Mucosa of rectum (tissue), 2 donors: ENCODE measurements around the gene CADPS2.
"Not testable (repeated sequence)": the region's sequence is repeated elsewhere in the genome, so short reads cannot be mapped to it uniquely, and the experiment has no call there.

Source experiments
- H3K27ac ChIP-seq, 2 donors: one replicate each; pipeline ENCODE4 v1.7.0; 2013; ENCODE audit warnings: inconsistent platforms in 2 of 2, low read depth in 2 of 2, low read length in 2 of 2
- H3K27me3 ChIP-seq, 2 donors: one replicate each; pipeline ENCODE4 v1.7.0; 2013; ENCODE audit warnings: low read length in 2 of 2; ENCODE audit not compliant: control insufficient read depth in 2 of 2, insufficient read depth in 2 of 2
- H3K36me3 ChIP-seq, 2 donors: one replicate each; pipeline ENCODE4 v1.7.0; 2013; ENCODE audit warnings: low read length in 2 of 2; ENCODE audit not compliant: control insufficient read depth in 2 of 2, insufficient read depth in 2 of 2
- H3K4me1 ChIP-seq, 2 donors: one replicate each; pipeline ENCODE4 v1.7.0; 2013; ENCODE audit warnings: low read length in 2 of 2, mild to moderate bottlenecking in 1 of 2; ENCODE audit not compliant: control insufficient read depth in 2 of 2, insufficient read depth in 2 of 2
- H3K4me3 ChIP-seq, 2 donors: one replicate each; pipeline ENCODE4 v1.7.0; 2013; ENCODE audit warnings: low read length in 2 of 2
- H3K9ac ChIP-seq, 2 donors: one replicate each; pipeline ENCODE4 v1.7.0; 2013; ENCODE audit warnings: low read length in 2 of 2, low read depth in 1 of 2, mild to moderate bottlenecking in 1 of 2
- H3K9me3 ChIP-seq, 2 donors: one replicate each; pipeline ENCODE4 v1.7.0; 2013; ENCODE audit warnings: low read length in 2 of 2; ENCODE audit not compliant: control insufficient read depth in 2 of 2
- donor health status: healthy.
- donor health status: Normal muscosa, but diverticular disease.

The CADPS2 gene

GRCh38 chr7:122658856-122659255 lies 227.4 kb downstream of the CADPS2 start:
- Histone ChIP-seq H3K4me3 (no peak overlapping the region), H3K27ac (no peak overlapping the region), H3K9me3 (no peaks in the 10 kb centered on the region), H3K9ac (no peak overlapping the region), H3K36me3 (no peaks in the 10 kb centered on the region), H3K27me3 (no peaks in the 10 kb centered on the region), H3K4me1 (no peaks in the 10 kb centered on the region)

- Histone ChIP-seq H3K9me3 (no peaks in the 10 kb centered on the region), H3K27me3 (no peaks in the 10 kb centered on the region), H3K9ac (no peak overlapping the region), H3K36me3 (no peaks in the 10 kb centered on the region), H3K4me3 (no peak overlapping the region), H3K27ac (no peak overlapping the region), H3K4me1 (no peaks in the 10 kb centered on the region)
Observed at GRCh38 chr7:122653685-122654084, 232.6 kb downstream of the CADPS2 start.

GRCh38 chr7:122652876-122653275 lies 233.4 kb downstream of the CADPS2 start:
- Histone ChIP-seq H3K9me3 (no peaks in the 10 kb centered on the region), H3K36me3 (no peaks in the 10 kb centered on the region), H3K27me3 (no peaks in the 10 kb centered on the region), H3K4me3 (no peak overlapping the region), H3K4me1 (no peaks in the 10 kb centered on the region), H3K9ac (no peak overlapping the region), H3K27ac (no peak overlapping the region)

- no peak overlapping the region for H3K4me3 ChIP-seq
- H3K9me3 ChIP-seq: no peaks in the 10 kb centered on the region
- H3K27me3 ChIP-seq: no peaks in the 10 kb centered on the region
- no peak overlapping the region for H3K9ac ChIP-seq
- no peaks in the 10 kb centered on the region for H3K4me1 ChIP-seq
- no peak overlapping the region for H3K27ac ChIP-seq
- no peaks in the 10 kb centered on the region for H3K36me3 ChIP-seq
Observed at GRCh38 chr7:122651451-122651850, 234.8 kb downstream of the CADPS2 start.

- Histone ChIP-seq H3K27me3 (no peaks in the 10 kb centered on the region), H3K9me3 (no peaks in the 10 kb centered on the region), H3K4me1 (no peaks in the 10 kb centered on the region), H3K4me3 (no peak overlapping the region), H3K9ac (no peak overlapping the region), H3K36me3 (no peaks in the 10 kb centered on the region), H3K27ac (no peak overlapping the region)
Observed at GRCh38 chr7:122643250-122643649, 243.0 kb downstream of the CADPS2 start.

GRCh38 chr7:122638459-122638858 lies 247.8 kb downstream of the CADPS2 start:
- Histone ChIP-seq H3K4me1 (no peaks in the 10 kb centered on the region), H3K9me3 (no peaks in the 10 kb centered on the region), H3K27ac (no peak overlapping the region), H3K27me3 (no peaks in the 10 kb centered on the region), H3K9ac (no peak overlapping the region), H3K36me3 (no peaks in the 10 kb centered on the region), H3K4me3 (no peak overlapping the region)

GRCh38 chr7:122637784-122638183 lies 248.5 kb downstream of the CADPS2 start:
- Histone ChIP-seq H3K4me1 (no peaks in the 10 kb centered on the region), H3K4me3 (no peak overlapping the region), H3K36me3 (no peaks in the 10 kb centered on the region), H3K9me3 (no peaks in the 10 kb centered on the region), H3K27ac (no peak overlapping the region), H3K27me3 (no peaks in the 10 kb centered on the region), H3K9ac (no peak overlapping the region)

- H3K27ac ChIP-seq, H3K9me3 ChIP-seq, H3K4me3 ChIP-seq, H3K4me1 ChIP-seq, H3K9ac ChIP-seq, H3K36me3 ChIP-seq, H3K27me3 ChIP-seq: not testable (repeated sequence)
Observed at GRCh38 chr7:122635481-122635880, 250.8 kb downstream of the CADPS2 start.

- Histone ChIP-seq H3K4me1 (no peaks in the 10 kb centered on the region), H3K4me3 (no peak overlapping the region), H3K27ac (no peak overlapping the region), H3K9ac (no peak overlapping the region), H3K9me3 (no peaks in the 10 kb centered on the region), H3K27me3 (no peaks in the 10 kb centered on the region), H3K36me3 (no peaks in the 10 kb centered on the region)
Observed at GRCh38 chr7:122633472-122633871, 252.8 kb downstream of the CADPS2 start.

- no peak overlapping the region for H3K27ac ChIP-seq
- no peaks in the 10 kb centered on the region for H3K9me3 ChIP-seq
- no peaks in the 10 kb centered on the region for H3K4me1 ChIP-seq
- no peak overlapping the region for H3K4me3 ChIP-seq
- H3K27me3 ChIP-seq: no peaks in the 10 kb centered on the region
- H3K9ac ChIP-seq: no peak overlapping the region
- no peaks in the 10 kb centered on the region for H3K36me3 ChIP-seq
Observed at GRCh38 chr7:122632238-122632637, 254.0 kb downstream of the CADPS2 start.

- no peak overlapping the region for H3K4me3 ChIP-seq
- no peak overlapping the region for H3K27ac ChIP-seq
- H3K9ac ChIP-seq: no peak overlapping the region
- H3K9me3 ChIP-seq: no peaks in the 10 kb centered on the region
- no peaks in the 10 kb centered on the region for H3K36me3 ChIP-seq
- no peaks in the 10 kb centered on the region for H3K4me1 ChIP-seq
- H3K27me3 ChIP-seq: no peaks in the 10 kb centered on the region
Observed at GRCh38 chr7:122629412-122629953, 256.8 kb downstream of the CADPS2 start.
